H1 (cell line): ENCODE data around the gene ADAMTS9. TPM values are rescaled to one million over a fixed set of nuclear protein-coding genes. Genes with fewer than 3 reads are reported as not detected.

Source experiments
- KDM1A ChIP-seq: fragments of 200-600, 300-600 bp; sonication (generic); IDR thresholded peaks from 2 replicates; pipeline ENCODE4 v1.7.1; 2016; ENCODE audit warnings: mild to moderate bottlenecking, low read length, borderline replicate concordance
- RBBP5 ChIP-seq: IDR thresholded peaks from 2 replicates; pipeline ENCODE4 v1.7.1; 2012; ENCODE audit warnings: low read depth, mild to moderate bottlenecking, inconsistent platforms, low read length, moderate library complexity, borderline replicate concordance
- RNF2 ChIP-seq: fragments of 200-900, 300-1000 bp; sonication (generic); IDR thresholded peaks from 2 replicates; pipeline ENCODE4 v1.7.1; 2016; ENCODE audit warnings: borderline replicate concordance, low read depth, mild to moderate bottlenecking, antibody characterized with exemption, low read length; ENCODE audit not compliant: poor library complexity, severe bottlenecking; ENCODE audit errors: missing control alignments
- SP4 ChIP-seq: IDR thresholded peaks from 2 replicates; pipeline ENCODE4 v1.6.1; 2012; ENCODE audit warnings: low read length, inconsistent platforms
- TAF1 ChIP-seq: IDR thresholded peaks from 2 replicates; pipeline ENCODE4 v1.6.1; 2011; ENCODE audit warnings: mild to moderate bottlenecking, low read depth, low read length
- polyA plus RNA-seq, 7 experiments: library from polyadenylated mRNA; depleted of rRNA in 3 of 7; stranded (reverse) in 5 of 7; unstranded in 2 of 7; fragments of >200 nt in 5 of 7; fragments of 200-250 nt in 2 of 7; gene quantifications; 1 replicate in 5 of 7; 2 replicates in 1 of 7; 4 replicates in 1 of 7; pipeline versions ENCODE4 v1.2.1 to v1.2.3, GENCODE V29; 2011 to 2013; ENCODE audit warnings: missing spikeins in 2 of 7, mixed read lengths in 2 of 7
- total RNA-seq: library from RNA; stranded (reverse); fragmentation: NEBNext Ultra II Directional; extraction: Animal tissue kit (Norgen Biotek cat#: 25700); gene quantifications from 2 replicates; pipeline ENCODE4 v1.2.1, GENCODE V29; 2021
- TF ChIP-seq, protein P1 (sequence below): fragments of 300-600 bp; sonication (generic); IDR thresholded peaks from 2 replicates; pipeline ENCODE4 v1.7.1; 2012; ENCODE audit warnings: low read length, moderate library complexity, mild to moderate bottlenecking, inconsistent platforms; ENCODE audit not compliant: insufficient replicate concordance
- TF ChIP-seq, protein P2 (sequence below): IDR thresholded peaks from 2 replicates; pipeline ENCODE4 v1.6.1; 2012; ENCODE audit warnings: inconsistent platforms
- TF ChIP-seq, protein P3 (sequence below): IDR thresholded peaks from 2 replicates; pipeline ENCODE4 v1.6.1; 2011; ENCODE audit warnings: low read depth, mild to moderate bottlenecking, low read length; ENCODE audit not compliant: insufficient read depth
- TF ChIP-seq, protein P4 (sequence below): IDR thresholded peaks from 2 replicates; pipeline ENCODE4 v1.6.1; 2012; ENCODE audit warnings: inconsistent platforms

ADAMTS9 gene
- total and polyA plus RNA-seq, 2 of the 8 experiments (the other 6 are each of a cell fraction or from before 2014, with no cell fraction given): 0.20 to 0.41 TPM

DNA sequence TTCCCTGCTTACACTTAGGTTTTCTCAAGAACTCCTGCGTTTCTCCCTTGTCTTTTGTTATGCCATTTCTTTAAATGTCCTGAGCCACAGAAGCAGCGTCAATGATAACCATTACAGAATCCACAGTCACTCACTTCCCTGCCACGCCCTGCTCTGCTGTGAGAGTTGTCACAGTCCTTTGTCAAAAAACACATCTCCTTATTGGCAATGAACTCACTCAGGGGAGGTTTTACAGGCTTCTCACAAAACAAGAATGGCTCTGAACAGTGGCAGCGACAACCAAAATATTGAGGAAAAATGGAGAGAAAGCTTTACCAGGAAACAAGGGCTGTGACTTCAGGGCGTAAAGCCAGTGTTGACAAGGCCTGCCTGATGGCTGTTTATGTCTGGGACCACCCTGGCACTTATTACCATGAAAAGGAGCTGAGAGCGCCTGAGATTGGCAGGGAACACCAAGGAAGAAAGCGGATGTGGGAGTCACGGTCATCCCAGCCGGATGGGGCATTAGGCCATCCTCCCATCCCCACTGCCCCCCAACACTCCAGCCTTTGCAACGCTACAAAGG is 111.5 kb downstream of the ADAMTS9 start (continued):
- TF ChIP-seq, protein P1, sequence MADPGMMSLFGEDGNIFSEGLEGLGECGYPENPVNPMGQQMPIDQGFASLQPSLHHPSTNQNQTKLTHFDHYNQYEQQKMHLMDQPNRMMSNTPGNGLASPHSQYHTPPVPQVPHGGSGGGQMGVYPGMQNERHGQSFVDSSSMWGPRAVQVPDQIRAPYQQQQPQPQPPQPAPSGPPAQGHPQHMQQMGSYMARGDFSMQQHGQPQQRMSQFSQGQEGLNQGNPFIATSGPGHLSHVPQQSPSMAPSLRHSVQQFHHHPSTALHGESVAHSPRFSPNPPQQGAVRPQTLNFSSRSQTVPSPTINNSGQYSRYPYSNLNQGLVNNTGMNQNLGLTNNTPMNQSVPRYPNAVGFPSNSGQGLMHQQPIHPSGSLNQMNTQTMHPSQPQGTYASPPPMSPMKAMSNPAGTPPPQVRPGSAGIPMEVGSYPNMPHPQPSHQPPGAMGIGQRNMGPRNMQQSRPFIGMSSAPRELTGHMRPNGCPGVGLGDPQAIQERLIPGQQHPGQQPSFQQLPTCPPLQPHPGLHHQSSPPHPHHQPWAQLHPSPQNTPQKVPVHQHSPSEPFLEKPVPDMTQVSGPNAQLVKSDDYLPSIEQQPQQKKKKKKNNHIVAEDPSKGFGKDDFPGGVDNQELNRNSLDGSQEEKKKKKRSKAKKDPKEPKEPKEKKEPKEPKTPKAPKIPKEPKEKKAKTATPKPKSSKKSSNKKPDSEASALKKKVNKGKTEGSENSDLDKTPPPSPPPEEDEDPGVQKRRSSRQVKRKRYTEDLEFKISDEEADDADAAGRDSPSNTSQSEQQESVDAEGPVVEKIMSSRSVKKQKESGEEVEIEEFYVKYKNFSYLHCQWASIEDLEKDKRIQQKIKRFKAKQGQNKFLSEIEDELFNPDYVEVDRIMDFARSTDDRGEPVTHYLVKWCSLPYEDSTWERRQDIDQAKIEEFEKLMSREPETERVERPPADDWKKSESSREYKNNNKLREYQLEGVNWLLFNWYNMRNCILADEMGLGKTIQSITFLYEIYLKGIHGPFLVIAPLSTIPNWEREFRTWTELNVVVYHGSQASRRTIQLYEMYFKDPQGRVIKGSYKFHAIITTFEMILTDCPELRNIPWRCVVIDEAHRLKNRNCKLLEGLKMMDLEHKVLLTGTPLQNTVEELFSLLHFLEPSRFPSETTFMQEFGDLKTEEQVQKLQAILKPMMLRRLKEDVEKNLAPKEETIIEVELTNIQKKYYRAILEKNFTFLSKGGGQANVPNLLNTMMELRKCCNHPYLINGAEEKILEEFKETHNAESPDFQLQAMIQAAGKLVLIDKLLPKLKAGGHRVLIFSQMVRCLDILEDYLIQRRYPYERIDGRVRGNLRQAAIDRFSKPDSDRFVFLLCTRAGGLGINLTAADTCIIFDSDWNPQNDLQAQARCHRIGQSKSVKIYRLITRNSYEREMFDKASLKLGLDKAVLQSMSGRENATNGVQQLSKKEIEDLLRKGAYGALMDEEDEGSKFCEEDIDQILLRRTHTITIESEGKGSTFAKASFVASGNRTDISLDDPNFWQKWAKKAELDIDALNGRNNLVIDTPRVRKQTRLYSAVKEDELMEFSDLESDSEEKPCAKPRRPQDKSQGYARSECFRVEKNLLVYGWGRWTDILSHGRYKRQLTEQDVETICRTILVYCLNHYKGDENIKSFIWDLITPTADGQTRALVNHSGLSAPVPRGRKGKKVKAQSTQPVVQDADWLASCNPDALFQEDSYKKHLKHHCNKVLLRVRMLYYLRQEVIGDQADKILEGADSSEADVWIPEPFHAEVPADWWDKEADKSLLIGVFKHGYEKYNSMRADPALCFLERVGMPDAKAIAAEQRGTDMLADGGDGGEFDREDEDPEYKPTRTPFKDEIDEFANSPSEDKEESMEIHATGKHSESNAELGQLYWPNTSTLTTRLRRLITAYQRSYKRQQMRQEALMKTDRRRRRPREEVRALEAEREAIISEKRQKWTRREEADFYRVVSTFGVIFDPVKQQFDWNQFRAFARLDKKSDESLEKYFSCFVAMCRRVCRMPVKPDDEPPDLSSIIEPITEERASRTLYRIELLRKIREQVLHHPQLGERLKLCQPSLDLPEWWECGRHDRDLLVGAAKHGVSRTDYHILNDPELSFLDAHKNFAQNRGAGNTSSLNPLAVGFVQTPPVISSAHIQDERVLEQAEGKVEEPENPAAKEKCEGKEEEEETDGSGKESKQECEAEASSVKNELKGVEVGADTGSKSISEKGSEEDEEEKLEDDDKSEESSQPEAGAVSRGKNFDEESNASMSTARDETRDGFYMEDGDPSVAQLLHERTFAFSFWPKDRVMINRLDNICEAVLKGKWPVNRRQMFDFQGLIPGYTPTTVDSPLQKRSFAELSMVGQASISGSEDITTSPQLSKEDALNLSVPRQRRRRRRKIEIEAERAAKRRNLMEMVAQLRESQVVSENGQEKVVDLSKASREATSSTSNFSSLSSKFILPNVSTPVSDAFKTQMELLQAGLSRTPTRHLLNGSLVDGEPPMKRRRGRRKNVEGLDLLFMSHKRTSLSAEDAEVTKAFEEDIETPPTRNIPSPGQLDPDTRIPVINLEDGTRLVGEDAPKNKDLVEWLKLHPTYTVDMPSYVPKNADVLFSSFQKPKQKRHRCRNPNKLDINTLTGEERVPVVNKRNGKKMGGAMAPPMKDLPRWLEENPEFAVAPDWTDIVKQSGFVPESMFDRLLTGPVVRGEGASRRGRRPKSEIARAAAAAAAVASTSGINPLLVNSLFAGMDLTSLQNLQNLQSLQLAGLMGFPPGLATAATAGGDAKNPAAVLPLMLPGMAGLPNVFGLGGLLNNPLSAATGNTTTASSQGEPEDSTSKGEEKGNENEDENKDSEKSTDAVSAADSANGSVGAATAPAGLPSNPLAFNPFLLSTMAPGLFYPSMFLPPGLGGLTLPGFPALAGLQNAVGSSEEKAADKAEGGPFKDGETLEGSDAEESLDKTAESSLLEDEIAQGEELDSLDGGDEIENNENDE: no peak
- TF ChIP-seq, protein P2, sequence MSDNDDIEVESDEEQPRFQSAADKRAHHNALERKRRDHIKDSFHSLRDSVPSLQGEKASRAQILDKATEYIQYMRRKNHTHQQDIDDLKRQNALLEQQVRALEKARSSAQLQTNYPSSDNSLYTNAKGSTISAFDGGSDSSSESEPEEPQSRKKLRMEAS: no peak
- no peak for TF ChIP-seq RNF2
- no peak for TF ChIP-seq TAF1
- TF ChIP-seq SP4: no peak
- TF ChIP-seq, protein P3, sequence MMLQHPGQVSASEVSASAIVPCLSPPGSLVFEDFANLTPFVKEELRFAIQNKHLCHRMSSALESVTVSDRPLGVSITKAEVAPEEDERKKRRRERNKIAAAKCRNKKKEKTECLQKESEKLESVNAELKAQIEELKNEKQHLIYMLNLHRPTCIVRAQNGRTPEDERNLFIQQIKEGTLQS: no peak
- TF ChIP-seq, protein P4, sequence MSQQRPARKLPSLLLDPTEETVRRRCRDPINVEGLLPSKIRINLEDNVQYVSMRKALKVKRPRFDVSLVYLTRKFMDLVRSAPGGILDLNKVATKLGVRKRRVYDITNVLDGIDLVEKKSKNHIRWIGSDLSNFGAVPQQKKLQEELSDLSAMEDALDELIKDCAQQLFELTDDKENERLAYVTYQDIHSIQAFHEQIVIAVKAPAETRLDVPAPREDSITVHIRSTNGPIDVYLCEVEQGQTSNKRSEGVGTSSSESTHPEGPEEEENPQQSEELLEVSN: no peak
- TF ChIP-seq KDM1A: no peak
- TF ChIP-seq RBBP5: no peak
